Cardiac muscle cell (in vitro differentiated cells and primary cell): ENCODE results near the gene CDCA3. TPM values are rescaled to one million over a fixed set of nuclear protein-coding genes. Genes with fewer than 3 reads are reported as not detected.
"Not testable (repeated sequence)": the region's sequence is repeated elsewhere in the genome, so short reads cannot be mapped to it uniquely, and the experiment has no call there.

Experiments used
- DNase-seq, 2 donors: peaks; one replicate each; pipeline versions ENCODE4 v3.0.0 to v3.0.0-alpha.2; 2010 to 2017; ENCODE audit warnings: low read depth in 1 of 2, low spot score in 1 of 2
- H3K27ac ChIP-seq: fragments of 200-600 bp; sonication (generic); 2 replicates; pipeline ENCODE4 v1.5.1; 2016
- H3K27me3 ChIP-seq: fragments of 200-600 bp; sonication (generic); 2 replicates; pipeline ENCODE4 v1.6.0; 2016; ENCODE audit warnings: control low read depth
- H3K36me3 ChIP-seq: fragments of 200-600 bp; sonication (generic); 2 replicates; pipeline ENCODE4 v1.5.1; 2016; ENCODE audit warnings: control low read depth
- H3K4me1 ChIP-seq: fragments of 200-600 bp; sonication (generic); 2 replicates; pipeline ENCODE4 v1.8.1; 2017; ENCODE audit warnings: low read depth, mild to moderate bottlenecking, mixed run types
- H3K4me3 ChIP-seq: fragments of 200-600 bp; sonication (generic); 2 replicates; pipeline ENCODE4 v1.5.1; 2016; ENCODE audit warnings: mild to moderate bottlenecking
- H3K9me3 ChIP-seq: fragments of 200-600 bp; sonication (generic); 2 replicates; pipeline ENCODE4 v1.5.1; 2017; ENCODE audit warnings: low read depth, mild to moderate bottlenecking, control low read depth
- polyA plus RNA-seq: library from polyadenylated mRNA; unstranded; fragments of >200 nt; fragmentation: Nextera tagmentation; extraction: Ambion mirVana; gene quantifications from 2 replicates; pipeline ENCODE4 v1.2.1, GENCODE V29; 2016
- total RNA-seq: library from RNA; depleted of rRNA; stranded (reverse); fragments of >200 nt; gene quantifications from 2 replicates; pipeline ENCODE4 v1.2.3, GENCODE V29; 2016
- TF ChIP-seq, protein P1 (sequence below): IDR thresholded peaks from 2 replicates; pipeline ENCODE4 v1.5.1; 2012; ENCODE audit warnings: low read depth, mild to moderate bottlenecking, low read length

The CDCA3 gene
- total and polyA plus RNA-seq, 2 experiments from 2014 or later: 10.4 to 42.8 TPM

DNA sequence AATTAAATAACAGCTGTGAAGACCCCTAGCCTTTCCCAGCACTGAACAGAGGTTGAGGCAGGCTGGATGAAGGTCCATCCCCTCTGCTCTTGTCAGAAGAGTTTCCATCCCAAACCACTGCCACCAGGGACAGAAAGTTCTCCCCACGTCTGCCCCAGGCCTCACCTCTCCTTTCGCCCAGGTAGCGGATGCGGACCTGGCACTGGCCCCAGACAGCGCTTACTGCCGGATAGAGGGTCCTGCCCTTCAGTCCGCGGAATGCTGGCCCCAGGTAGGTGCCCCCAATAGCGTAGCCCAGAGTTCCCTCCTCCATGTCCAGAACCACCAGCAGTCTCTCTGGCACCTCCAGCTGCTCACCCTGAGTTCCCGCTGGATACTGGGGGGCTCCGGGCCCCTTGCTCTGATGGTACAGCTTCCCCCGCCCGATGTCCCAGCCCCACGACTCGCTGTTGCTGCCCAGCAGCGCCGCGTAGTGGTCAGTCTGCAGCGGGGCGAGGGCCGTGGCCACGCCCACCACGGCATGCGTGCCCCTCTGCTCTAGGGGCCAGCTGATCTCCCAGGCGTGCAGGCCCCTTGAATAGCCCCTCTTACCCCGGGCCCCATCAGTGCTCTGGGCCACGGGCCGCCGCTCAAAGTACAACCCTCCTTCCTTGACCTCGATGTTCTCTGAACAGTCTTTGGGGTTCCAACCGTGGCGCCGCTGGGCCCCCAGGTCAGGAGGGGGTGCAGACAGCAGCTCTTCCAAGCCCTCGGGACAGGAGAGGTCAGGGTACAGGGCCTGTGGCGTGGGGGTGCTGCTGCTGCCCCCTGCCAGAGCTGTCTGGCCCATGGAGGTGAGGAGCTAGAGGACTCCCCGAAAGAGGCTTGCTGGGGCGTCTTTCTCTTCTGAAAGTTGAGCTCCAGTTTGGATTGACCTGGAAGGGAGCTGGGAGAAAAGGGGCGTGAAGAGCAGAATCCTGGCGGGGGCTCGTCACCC, 21.3 kb upstream of the CDCA3 start:
- Histone ChIP-seq H3K36me3 (peaks cover 19% of the 10 kb centered on the region), H3K9me3 (no peaks in the 10 kb centered on the region), H3K4me1 (peaks cover 12% of the 10 kb centered on the region), H3K27ac (peak overlapping the region; percentile 69), H3K27me3 (no peaks in the 10 kb centered on the region), H3K4me3 (peak overlapping the region; percentile 57)
- TF ChIP-seq, protein P1, sequence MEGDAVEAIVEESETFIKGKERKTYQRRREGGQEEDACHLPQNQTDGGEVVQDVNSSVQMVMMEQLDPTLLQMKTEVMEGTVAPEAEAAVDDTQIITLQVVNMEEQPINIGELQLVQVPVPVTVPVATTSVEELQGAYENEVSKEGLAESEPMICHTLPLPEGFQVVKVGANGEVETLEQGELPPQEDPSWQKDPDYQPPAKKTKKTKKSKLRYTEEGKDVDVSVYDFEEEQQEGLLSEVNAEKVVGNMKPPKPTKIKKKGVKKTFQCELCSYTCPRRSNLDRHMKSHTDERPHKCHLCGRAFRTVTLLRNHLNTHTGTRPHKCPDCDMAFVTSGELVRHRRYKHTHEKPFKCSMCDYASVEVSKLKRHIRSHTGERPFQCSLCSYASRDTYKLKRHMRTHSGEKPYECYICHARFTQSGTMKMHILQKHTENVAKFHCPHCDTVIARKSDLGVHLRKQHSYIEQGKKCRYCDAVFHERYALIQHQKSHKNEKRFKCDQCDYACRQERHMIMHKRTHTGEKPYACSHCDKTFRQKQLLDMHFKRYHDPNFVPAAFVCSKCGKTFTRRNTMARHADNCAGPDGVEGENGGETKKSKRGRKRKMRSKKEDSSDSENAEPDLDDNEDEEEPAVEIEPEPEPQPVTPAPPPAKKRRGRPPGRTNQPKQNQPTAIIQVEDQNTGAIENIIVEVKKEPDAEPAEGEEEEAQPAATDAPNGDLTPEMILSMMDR: peak; percentile 98
- DNase-seq: peak; percentile 79 to 91

DNA sequence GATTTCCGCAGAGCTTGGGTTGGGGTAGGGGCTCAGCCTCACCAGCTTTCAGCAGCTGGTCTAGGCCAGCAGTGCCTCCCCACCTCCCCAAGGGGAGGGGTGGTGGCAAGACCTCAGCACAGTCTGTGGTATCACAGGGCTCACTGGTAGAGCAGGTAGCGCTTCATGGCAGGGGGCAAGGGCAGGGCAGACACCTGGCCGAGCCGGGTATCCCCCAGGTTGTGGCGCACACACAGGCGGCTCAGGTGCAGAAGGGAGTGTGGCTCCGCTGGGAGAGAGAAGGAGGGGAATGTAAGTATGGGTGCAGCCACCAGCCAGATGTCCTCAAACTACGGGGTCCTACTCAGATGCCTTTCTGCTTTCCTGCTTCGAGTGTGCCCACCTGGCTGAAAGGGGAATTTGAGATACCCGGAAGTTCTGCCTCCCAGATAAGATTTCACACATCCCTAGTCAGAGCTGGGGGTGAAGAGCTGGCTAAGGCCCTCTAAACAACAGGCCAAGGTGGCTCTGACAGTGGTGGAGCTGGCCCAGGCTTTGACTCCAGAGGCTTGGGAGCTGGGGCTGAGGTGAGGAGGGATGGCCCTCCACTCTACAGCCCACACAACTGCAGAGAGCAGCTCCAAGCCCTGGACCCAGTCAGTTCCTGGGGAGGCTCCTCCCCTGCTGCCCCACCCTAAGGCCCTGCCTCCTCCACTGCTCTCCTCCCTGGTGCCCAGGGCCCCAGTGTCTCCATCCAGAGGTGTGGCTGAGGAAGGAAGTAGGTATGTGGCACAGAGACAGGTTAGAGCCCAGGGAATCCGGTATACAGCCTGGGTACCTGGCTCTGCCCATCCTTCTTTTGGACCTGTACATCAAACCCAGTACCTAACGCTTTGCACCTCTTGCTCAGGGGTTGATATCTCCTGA, 20.2 kb upstream of the CDCA3 start:
- Histone ChIP-seq H3K9me3 (no peaks in the 10 kb centered on the region), H3K27ac (peak overlapping the region; percentile 21), H3K4me3 (no peak overlapping the region), H3K27me3 (no peaks in the 10 kb centered on the region), H3K36me3 (peaks cover 19% of the 10 kb centered on the region), H3K4me1 (peaks cover 12% of the 10 kb centered on the region)
- TF ChIP-seq, protein P1: no peak
- peak in 1 of 2 donors; percentile 21 for DNase-seq

DNA sequence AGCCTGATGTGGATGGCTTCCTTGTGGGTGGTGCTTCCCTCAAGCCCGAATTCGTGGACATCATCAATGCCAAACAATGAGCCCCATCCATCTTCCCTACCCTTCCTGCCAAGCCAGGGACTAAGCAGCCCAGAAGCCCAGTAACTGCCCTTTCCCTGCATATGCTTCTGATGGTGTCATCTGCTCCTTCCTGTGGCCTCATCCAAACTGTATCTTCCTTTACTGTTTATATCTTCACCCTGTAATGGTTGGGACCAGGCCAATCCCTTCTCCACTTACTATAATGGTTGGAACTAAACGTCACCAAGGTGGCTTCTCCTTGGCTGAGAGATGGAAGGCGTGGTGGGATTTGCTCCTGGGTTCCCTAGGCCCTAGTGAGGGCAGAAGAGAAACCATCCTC, 19.2 kb upstream of the CDCA3 start:
- peak overlapping the region; percentile 21 for H3K27ac ChIP-seq
- peaks cover 22% of the 10 kb centered on the region for H3K36me3 ChIP-seq
- H3K4me3 ChIP-seq, H3K27me3 ChIP-seq, H3K9me3 ChIP-seq, DNase-seq: not testable (repeated sequence)
- H3K4me1 ChIP-seq: peaks cover 12% of the 10 kb centered on the region

DNA sequence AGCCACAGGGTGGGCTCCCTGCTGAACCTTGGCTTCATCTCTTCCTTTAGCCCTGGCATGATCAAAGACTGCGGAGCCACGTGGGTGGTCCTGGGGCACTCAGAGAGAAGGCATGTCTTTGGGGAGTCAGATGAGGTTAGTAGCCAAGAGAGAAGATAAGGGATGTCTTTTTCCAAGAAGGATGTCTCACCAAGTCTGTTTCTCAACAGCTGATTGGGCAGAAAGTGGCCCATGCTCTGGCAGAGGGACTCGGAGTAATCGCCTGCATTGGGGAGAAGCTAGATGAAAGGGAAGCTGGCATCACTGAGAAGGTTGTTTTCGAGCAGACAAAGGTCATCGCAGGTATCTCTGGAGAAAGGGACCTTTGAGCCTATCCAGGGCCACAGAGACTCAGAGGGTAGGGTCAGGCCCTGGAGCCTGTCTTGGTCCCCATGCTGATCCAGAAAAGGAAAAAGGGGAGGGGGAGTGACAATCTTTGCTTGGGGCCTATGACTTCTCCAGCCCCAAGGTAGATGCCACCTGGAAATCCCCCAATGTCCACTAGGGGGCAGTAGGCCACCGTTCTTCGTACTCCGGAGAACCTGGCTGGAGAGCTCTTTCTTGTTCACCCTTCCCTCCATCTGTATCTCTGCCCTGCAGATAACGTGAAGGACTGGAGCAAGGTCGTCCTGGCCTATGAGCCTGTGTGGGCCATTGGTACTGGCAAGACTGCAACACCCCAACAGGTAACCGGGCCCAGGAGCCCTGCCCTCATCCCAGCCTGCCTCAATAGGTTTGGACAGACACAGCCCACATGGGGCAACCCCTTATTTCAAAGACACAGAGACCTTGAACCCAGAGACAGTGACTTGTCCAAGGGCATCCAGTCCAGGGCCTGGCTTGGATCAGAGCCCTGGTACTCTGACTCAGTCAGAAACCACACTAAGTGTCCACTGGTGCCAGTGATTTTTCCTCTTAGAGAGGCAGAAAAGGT, 18.2 kb upstream of the CDCA3 start:
- Histone ChIP-seq H3K27ac (peak overlapping the region; percentile 86), H3K9me3 (no peaks in the 10 kb centered on the region), H3K4me1 (peaks cover 12% of the 10 kb centered on the region), H3K36me3 (peaks cover 29% of the 10 kb centered on the region), H3K4me3 (peak overlapping the region; percentile 97), H3K27me3 (no peaks in the 10 kb centered on the region)
- DNase-seq: peak; percentile 80 to 90
- TF ChIP-seq, protein P1: peak; percentile 86

DNA sequence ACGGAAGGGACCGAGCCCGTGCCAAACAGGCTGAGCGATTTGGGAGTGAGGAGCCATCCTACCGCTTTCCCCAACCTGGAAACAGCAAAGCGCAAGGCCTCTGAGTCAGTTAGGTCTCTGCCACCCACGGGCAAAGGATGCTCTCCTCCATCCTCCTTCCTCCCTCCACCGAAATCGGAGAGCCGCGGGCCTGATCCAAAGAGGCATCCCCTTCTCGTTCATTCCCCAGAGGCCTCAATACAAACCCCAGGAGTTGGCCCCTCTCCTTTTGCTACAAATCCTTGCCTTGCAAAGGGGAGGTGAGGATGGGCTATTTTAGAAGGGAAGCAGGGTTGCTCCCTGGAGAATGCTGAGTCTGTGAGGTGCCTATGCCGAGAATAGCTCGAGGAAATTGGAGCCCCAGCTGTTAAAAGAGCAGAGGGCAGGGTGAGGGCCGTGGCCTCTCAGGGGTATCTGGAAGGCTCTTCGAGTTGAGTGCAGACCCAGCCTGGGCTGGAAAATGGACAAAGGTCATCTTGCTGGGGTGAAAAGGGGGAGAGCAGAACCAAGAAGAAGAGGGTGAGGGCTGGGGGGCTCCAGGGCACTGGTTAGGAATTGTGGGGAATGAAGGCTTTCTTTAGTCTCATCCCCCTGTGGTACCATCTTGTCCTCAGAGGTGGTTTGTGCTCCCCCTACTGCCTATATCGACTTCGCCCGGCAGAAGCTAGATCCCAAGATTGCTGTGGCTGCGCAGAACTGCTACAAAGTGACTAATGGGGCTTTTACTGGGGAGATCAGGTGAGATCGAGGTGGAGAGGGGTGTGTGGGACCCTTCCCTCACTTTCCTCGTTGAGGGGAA, 17.3 kb upstream of the CDCA3 start:
- TF ChIP-seq, protein P1: peak; percentile 35
- Histone ChIP-seq H3K27me3 (no peaks in the 10 kb centered on the region), H3K27ac (peak overlapping the region; percentile 86), H3K9me3 (no peaks in the 10 kb centered on the region), H3K4me3 (peak overlapping the region; percentile 97), H3K36me3 (peaks cover 38% of the 10 kb centered on the region), H3K4me1 (peaks cover 7% of the 10 kb centered on the region)
- peak in 1 of 2 donors; percentile 16 for DNase-seq
